MM.1S (cell line): ENCODE measurements around the gene ADAMTS17.

Source experiments
- DNase-seq: peaks from one replicate; pipeline ENCODE4 v3.0.0-alpha.2; 2015
- H2AFZ ChIP-seq: fragments of 300-600 bp; sonication (generic); 2 replicates; pipeline ENCODE4 v1.6.0; 2016; ENCODE audit warnings: antibody characterized with exemption, low read length
- H3F3A ChIP-seq: fragments of 300-600 bp; sonication (generic); 2 replicates; pipeline ENCODE4 v1.6.1; 2016; ENCODE audit warnings: mild to moderate bottlenecking, antibody characterized with exemption, low read length, moderate library complexity, mixed read lengths; ENCODE audit not compliant: insufficient read depth
- H3K27ac ChIP-seq: fragments of 300-600 bp; sonication (generic); 2 replicates; pipeline ENCODE4 v1.5.1; 2016; ENCODE audit warnings: mild to moderate bottlenecking, low read length
- H3K27me3 ChIP-seq: fragments of 300-600 bp; sonication (generic); replicated peaks from 2 replicates; pipeline ENCODE4 v1.6.0; 2016; ENCODE audit warnings: low read length; ENCODE audit not compliant: insufficient read depth
- H3K36me3 ChIP-seq: fragments of 300-600 bp; sonication (generic); replicated peaks from 2 replicates; pipeline ENCODE4 v1.6.1; 2016; ENCODE audit warnings: mild to moderate bottlenecking, low read length, mixed read lengths; ENCODE audit not compliant: insufficient read depth
- H3K4me1 ChIP-seq: fragments of 300-600 bp; sonication (generic); 2 replicates; pipeline ENCODE4 v1.6.1; 2016; ENCODE audit warnings: low read length, mixed read lengths
- H3K4me2 ChIP-seq: fragments of 300-600 bp; sonication (generic); 2 replicates; pipeline ENCODE4 v1.6.0; 2016; ENCODE audit warnings: low read depth, low read length
- H3K4me3 ChIP-seq: fragments of 300-600 bp; sonication (generic); 2 replicates; pipeline ENCODE4 v1.5.1; 2016; ENCODE audit warnings: low read length, mixed read lengths
- H3K79me2 ChIP-seq: fragments of 300-600 bp; sonication (generic); 2 replicates; pipeline ENCODE4 v1.6.1; 2016; ENCODE audit warnings: mixed run types, low read length, mixed read lengths
- H3K9ac ChIP-seq: fragments of 300-600 bp; sonication (generic); 2 replicates; pipeline ENCODE4 v1.6.1; 2016; ENCODE audit warnings: low read length, mixed read lengths
- H3K9me2 ChIP-seq: fragments of 300-600 bp; sonication (generic); replicated peaks from 2 replicates; pipeline ENCODE4 v1.6.1; 2016; ENCODE audit warnings: mild to moderate bottlenecking, low read length, mixed read lengths; ENCODE audit not compliant: insufficient read depth
- H3K9me3 ChIP-seq: fragments of 300-600 bp; sonication (generic); replicated peaks from 2 replicates; pipeline ENCODE4 v1.6.1; 2016; ENCODE audit warnings: mild to moderate bottlenecking, low read length, mixed read lengths; ENCODE audit not compliant: insufficient read depth
- H4K20me1 ChIP-seq: fragments of 300-600 bp; sonication (generic); 2 replicates; pipeline ENCODE4 v1.6.1; 2016; ENCODE audit warnings: mild to moderate bottlenecking, low read length, moderate library complexity, mixed read lengths; ENCODE audit not compliant: insufficient read depth
- CTCF ChIP-seq: fragments of 300-600 bp; sonication (generic); IDR thresholded peaks from 2 replicates; pipeline ENCODE4 v1.5.1; 2016; ENCODE audit warnings: antibody characterized with exemption, low read length, mixed read lengths
- EZH2 ChIP-seq: fragments of 300-600 bp; sonication (generic); optimal IDR thresholded peaks from 2 replicates; pipeline ENCODE3; 2017; ENCODE audit warnings: low read depth, mild to moderate bottlenecking, antibody characterized with exemption, low read length, mixed read lengths
- EZH2phosphoT487 ChIP-seq: fragments of 300-600 bp; sonication (generic); IDR thresholded peaks from 2 replicates; pipeline ENCODE4 v1.6.1; 2018; ENCODE audit warnings: antibody characterized with exemption, low read length

ADAMTS17 gene

GRCh38 chr15:100308608-100309007 lies 33.2 kb downstream of the ADAMTS17 start:
- no peak for DNase-seq
- Histone ChIP-seq H3K9ac (no peak overlapping the region), H2AFZ (no peak overlapping the region), H3K79me2 (no peaks in the 10 kb centered on the region), H3K4me2 (no peak overlapping the region), H3K4me1 (no peaks in the 10 kb centered on the region), H3K36me3 (no peaks in the 10 kb centered on the region), H3K27me3 (no peaks in the 10 kb centered on the region), H3K9me2 (no peaks in the 10 kb centered on the region), H3K4me3 (no peak overlapping the region), H3K9me3 (no peaks in the 10 kb centered on the region), H4K20me1 (no peaks in the 10 kb centered on the region), H3K27ac (no peak overlapping the region), H3F3A (no peaks in the 10 kb centered on the region)
- TF ChIP-seq CTCF = no peak
- TF ChIP-seq EZH2 = no peak
- TF ChIP-seq EZH2phosphoT487 = no peak

GRCh38 chr15:100308213-100308600 lies 33.6 kb downstream of the ADAMTS17 start:
- no peak overlapping the region for H3K27ac ChIP-seq

GRCh38 chr15:100307241-100308212 lies 34.2 kb downstream of the ADAMTS17 start:
- Histone ChIP-seq H3K9me2 (no peaks in the 10 kb centered on the region), H3K36me3 (no peaks in the 10 kb centered on the region), H3K9me3 (no peaks in the 10 kb centered on the region), H3K4me2 (no peak overlapping the region), H3K9ac (no peak overlapping the region), H3K27ac (no peak overlapping the region), H3K79me2 (no peaks in the 10 kb centered on the region), H2AFZ (no peak overlapping the region), H3K4me1 (no peaks in the 10 kb centered on the region), H3K4me3 (no peak overlapping the region), H3F3A (0 out of 2 replicates have a peak, but pooled peaks cover under 1% of the 10 kb centered on the region), H3K27me3 (no peaks in the 10 kb centered on the region), H4K20me1 (no peaks in the 10 kb centered on the region)
- no peak for DNase-seq
- TF ChIP-seq EZH2phosphoT487 (no peak), CTCF (no peak), EZH2 (no peak)

More at GRCh38 chr15:100308213-100308600, 33.6 kb downstream of the ADAMTS17 start:
- no peak overlapping the region for H3K4me2 ChIP-seq
- no peak overlapping the region for H3K4me3 ChIP-seq
- H2AFZ ChIP-seq = no peak overlapping the region
- no peaks in the 10 kb centered on the region for H3K36me3 ChIP-seq
- H3K4me1 ChIP-seq = no peaks in the 10 kb centered on the region
- H3F3A ChIP-seq = no peaks in the 10 kb centered on the region
- no peak for TF ChIP-seq EZH2phosphoT487
- TF ChIP-seq EZH2 = no peak
- no peak for TF ChIP-seq CTCF
- DNase-seq = no peak
- no peaks in the 10 kb centered on the region for H4K20me1 ChIP-seq
- no peaks in the 10 kb centered on the region for H3K27me3 ChIP-seq
- no peaks in the 10 kb centered on the region for H3K9me2 ChIP-seq
- no peaks in the 10 kb centered on the region for H3K79me2 ChIP-seq
- no peaks in the 10 kb centered on the region for H3K9me3 ChIP-seq
- H3K9ac ChIP-seq = no peak overlapping the region
